Thoracic aorta (tissue), 2 donors: ENCODE data around the gene CATSPERZ. TPM values are rescaled to one million over a fixed set of nuclear protein-coding genes. Genes with fewer than 3 reads are reported as not detected.
A peak's percentile ranks its signal among the peaks of the same experiment; 100 is the strongest.

Source experiments
- ATAC-seq: fragments of 150-250 bp; one replicate; pipeline ENCODE4 v1.8.0; 2017; ENCODE audit warnings: low read depth; ENCODE audit not compliant: insufficient number of reproducible peaks, low FRiP score
- DNase-seq: peaks from one replicate; pipeline ENCODE4 v3.0.0-alpha.2; 2020; ENCODE audit warnings: low spot score
- H3K27ac ChIP-seq, 2 donors: fragments of 200-600 bp; sonication (generic); 1 replicate in 1 of 2; 2 replicates in 1 of 2; pipeline ENCODE4 v1.5.1; 2016; ENCODE audit warnings: mild to moderate bottlenecking in 2 of 2, moderate library complexity in 2 of 2
- H3K27me3 ChIP-seq: fragments of 200-600 bp; sonication (generic); replicated peaks from 2 replicates; pipeline ENCODE4 v1.6.0; 2016; ENCODE audit warnings: mild to moderate bottlenecking; ENCODE audit not compliant: insufficient read depth
- H3K36me3 ChIP-seq: fragments of 200-600 bp; sonication (generic); one replicate; pipeline ENCODE4 v1.5.1; 2016
- H3K4me1 ChIP-seq, 2 donors: fragments of 200-600 bp; sonication (generic); 1 replicate in 1 of 2; 2 replicates in 1 of 2; pipeline versions ENCODE4 v1.5.1 to v1.6.0; 2016; ENCODE audit warnings: low read depth in 2 of 2, mild to moderate bottlenecking in 1 of 2; ENCODE audit not compliant: control insufficient read depth in 1 of 2
- H3K4me3 ChIP-seq: fragments of 200-600 bp; sonication (generic); 2 replicates; pipeline ENCODE4 v1.5.1; 2016; ENCODE audit warnings: mild to moderate bottlenecking
- H3K9me3 ChIP-seq: fragments of 200-600 bp; sonication (generic); 2 replicates; pipeline ENCODE4 v1.5.1; 2016
- CTCF ChIP-seq: fragments of 200-600 bp; sonication (generic); IDR thresholded peaks from one replicate; pipeline ENCODE4 v1.5.1; 2019; ENCODE audit warnings: antibody characterized with exemption
- total RNA-seq, 2 donors: library from RNA; depleted of rRNA; stranded (reverse); fragments of >200 nt; gene quantifications; one replicate each; pipeline versions ENCODE4 v1.1.0 to v1.2.3, GENCODE V29; 2016

The CATSPERZ gene
- total RNA-seq, 2 donors from 2014 or later, result not detected

DNA sequence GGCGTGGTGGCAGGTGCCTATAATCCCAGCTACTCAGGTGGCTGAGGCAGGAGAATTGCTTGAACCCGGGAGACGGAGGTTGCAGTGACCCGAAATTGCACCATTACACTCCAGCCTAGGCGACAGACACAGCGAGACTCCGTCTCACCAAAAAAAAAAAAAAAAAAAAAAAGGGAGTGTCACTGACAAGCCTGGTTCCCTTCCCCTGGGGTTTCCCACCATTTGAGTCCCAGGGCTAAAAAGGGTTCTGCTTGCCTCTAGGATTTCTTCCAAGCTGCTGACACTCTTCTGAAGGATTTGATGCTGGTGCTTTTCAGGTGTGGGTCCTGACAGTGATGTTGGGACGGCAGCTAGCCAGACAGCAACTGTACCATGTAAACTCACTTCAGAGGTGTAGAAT is 38.6 kb downstream of the CATSPERZ start:
- Histone ChIP-seq H3K4me3 (no peak overlapping the region), H3K9me3 (no peaks in the 10 kb centered on the region), H3K36me3 (no peaks in the 10 kb centered on the region), H3K27ac (no peak overlapping the region), H3K4me1 (peaks cover 3 to 12% of the 10 kb centered on the region in 2 donors), H3K27me3 (no peaks in the 10 kb centered on the region)
- DNase-seq, result no peak
- no peak for ATAC-seq
- TF ChIP-seq CTCF, result no peak

DNA sequence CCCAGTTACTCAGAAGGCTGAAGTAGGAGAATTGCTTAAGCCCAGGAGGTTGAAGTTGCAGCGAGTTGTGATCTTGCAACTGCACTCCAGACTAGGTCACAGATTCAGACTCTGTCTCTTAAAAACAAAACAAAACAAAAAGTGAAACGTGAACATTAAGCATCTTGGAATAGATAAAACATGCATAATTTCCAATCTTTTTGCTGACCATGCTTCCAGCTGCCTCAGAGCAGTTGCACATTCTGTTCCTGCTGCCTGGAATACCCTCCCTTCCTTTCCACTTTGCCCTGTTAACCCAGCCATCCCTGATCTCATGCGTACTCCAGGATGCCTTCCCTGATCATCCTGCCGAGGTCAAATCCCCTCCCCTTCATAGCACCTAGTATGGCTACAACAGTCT is 39.1 kb downstream of the CATSPERZ start:
- no peak for TF ChIP-seq CTCF
- Histone ChIP-seq H3K9me3 (no peaks in the 10 kb centered on the region), H3K4me1 (peaks cover 3 to 12% of the 10 kb centered on the region in 2 donors), H3K27ac (no peak overlapping the region), H3K4me3 (no peak overlapping the region), H3K27me3 (no peaks in the 10 kb centered on the region), H3K36me3 (no peaks in the 10 kb centered on the region)
- DNase-seq, result no peak
- ATAC-seq, result no peak

GRCh38 chr11:64339754-64340408 is 39.7 kb downstream of the CATSPERZ start, which contains the start of gene CCDC88B:
CCDC88B (plus strand) TSS chr11:64340204; CDS start chr11:64340267, 63 bp downstream.
- peak within 1 kb of the TSS; percentile 55 for H3K4me3 ChIP-seq
- peaks cover 3 to 12% of the 10 kb centered on the region in 2 donors for H3K4me1 ChIP-seq
- H3K27me3 ChIP-seq, result no peaks in the 10 kb centered on the region
- ATAC-seq (no peak), DNase-seq (no peak)
- no peak for TF ChIP-seq CTCF
- H3K9me3 ChIP-seq, result no peaks in the 10 kb centered on the region
- H3K27ac ChIP-seq, result no peak within 1 kb of the TSS
- no peaks in the 10 kb centered on the region for H3K36me3 ChIP-seq

- H3K9me3 ChIP-seq, result no peaks in the 10 kb centered on the region
- no peak for TF ChIP-seq CTCF
- no peak for DNase-seq
- no peak for ATAC-seq
- H3K36me3 ChIP-seq, result no peaks in the 10 kb centered on the region
- peak overlapping the region; percentile 55 for H3K4me3 ChIP-seq
- peaks cover 3 to 12% of the 10 kb centered on the region in 2 donors for H3K4me1 ChIP-seq
- H3K27me3 ChIP-seq, result no peaks in the 10 kb centered on the region
- no peak overlapping the region for H3K27ac ChIP-seq
Observed at GRCh38 chr11:64340671-64341335, 40.6 kb downstream of the CATSPERZ start.

DNA sequence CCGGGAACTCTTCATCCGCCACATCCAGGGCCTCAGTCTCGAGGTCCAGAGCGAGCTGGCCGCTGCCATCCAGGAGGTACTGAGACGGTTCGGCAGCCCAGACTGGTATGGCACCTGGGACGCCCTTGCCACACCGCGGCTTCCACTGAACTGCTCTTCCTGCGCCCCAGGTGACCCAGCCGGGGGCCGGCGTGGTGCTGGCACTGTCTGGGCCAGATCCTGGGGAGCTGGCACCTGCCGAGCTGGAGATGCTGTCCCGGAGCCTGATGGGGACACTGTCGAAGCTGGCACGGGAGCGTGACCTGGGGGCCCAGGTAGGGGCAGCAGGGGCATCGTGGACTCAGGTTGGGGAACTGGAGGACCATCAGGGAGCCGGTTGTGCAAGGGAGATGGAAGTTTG is 41.3 kb downstream of the CATSPERZ start:
- no peak for DNase-seq
- H3K27me3 ChIP-seq, result no peaks in the 10 kb centered on the region
- no peaks in the 10 kb centered on the region for H3K9me3 ChIP-seq
- no peak overlapping the region for H3K27ac ChIP-seq
- H3K4me3 ChIP-seq, result no peak overlapping the region
- H3K36me3 ChIP-seq, result no peaks in the 10 kb centered on the region
- H3K4me1 ChIP-seq, result peaks cover 3 to 12% of the 10 kb centered on the region in 2 donors
- no peak for ATAC-seq
- no peak for TF ChIP-seq CTCF
